Measurements from ENCODE around the gene MRPL37.

DNA sequence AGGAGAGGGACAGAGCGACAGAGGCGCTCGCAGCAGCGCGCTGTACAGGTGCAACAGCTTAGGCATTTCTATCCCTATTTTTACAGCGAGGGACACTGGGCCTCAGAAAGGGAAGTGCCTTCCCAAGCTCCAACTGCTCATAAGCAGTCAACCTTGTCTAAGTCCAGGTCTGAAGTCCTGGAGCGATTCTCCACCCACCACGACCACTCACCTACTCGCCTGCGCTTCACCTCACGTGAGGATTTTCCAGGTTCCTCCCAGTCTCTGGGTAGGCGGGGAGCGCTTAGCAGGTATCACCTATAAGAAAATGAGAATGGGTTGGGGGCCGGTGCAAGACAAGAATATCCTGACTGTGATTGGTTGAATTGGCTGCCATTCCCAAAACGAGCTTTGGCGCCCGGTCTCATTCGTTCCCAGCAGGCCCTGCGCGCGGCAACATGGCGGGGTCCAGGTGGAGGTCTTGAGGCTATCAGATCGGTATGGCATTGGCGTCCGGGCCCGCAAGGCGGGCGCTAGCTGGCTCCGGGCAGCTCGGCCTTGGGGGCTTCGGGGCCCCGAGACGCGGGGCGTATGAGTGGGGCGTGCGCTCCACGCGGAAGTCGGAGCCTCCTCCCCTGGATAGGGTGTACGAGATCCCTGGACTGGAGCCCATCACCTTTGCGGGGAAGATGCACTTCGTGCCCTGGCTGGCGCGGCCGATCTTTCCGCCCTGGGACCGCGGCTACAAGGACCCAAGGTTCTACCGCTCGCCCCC lies at the start of gene MRPL37, which contains the start of gene CYB5RL:
- TF ChIP-seq, protein P1, sequence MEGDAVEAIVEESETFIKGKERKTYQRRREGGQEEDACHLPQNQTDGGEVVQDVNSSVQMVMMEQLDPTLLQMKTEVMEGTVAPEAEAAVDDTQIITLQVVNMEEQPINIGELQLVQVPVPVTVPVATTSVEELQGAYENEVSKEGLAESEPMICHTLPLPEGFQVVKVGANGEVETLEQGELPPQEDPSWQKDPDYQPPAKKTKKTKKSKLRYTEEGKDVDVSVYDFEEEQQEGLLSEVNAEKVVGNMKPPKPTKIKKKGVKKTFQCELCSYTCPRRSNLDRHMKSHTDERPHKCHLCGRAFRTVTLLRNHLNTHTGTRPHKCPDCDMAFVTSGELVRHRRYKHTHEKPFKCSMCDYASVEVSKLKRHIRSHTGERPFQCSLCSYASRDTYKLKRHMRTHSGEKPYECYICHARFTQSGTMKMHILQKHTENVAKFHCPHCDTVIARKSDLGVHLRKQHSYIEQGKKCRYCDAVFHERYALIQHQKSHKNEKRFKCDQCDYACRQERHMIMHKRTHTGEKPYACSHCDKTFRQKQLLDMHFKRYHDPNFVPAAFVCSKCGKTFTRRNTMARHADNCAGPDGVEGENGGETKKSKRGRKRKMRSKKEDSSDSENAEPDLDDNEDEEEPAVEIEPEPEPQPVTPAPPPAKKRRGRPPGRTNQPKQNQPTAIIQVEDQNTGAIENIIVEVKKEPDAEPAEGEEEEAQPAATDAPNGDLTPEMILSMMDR (conservative IDR thresholded peaks at IDR 0.05 in 1 of 2, IDR thresholded peaks at IDR 0.05 in 1 of 2; ENCODE audit: extremely low read depth in 1 of 2, insufficient read depth in 1 of 2, low read depth in 1 of 2, low read length in 2 of 2), result no peak
- TF ChIP-seq EZH2 (IDR thresholded peaks at IDR 0.05; ENCODE audit: borderline replicate concordance, low read length), result no peak

All from mammary epithelial cell (primary cell).